HG03378 (cell line): ENCODE results near the gene FNDC3B.
"Not testable (repeated sequence)": the region's sequence is repeated elsewhere in the genome, so short reads cannot be mapped to it uniquely, and the experiment has no call there.

Experiments used
- ATAC-seq: cut with Tn5 transposase; IDR thresholded peaks from one replicate; pipeline ENCODE4 v1.9.1; 2021; ENCODE audit warnings: mild to moderate bottlenecking, moderate library complexity; ENCODE audit not compliant: unreplicated experiment

Gene FNDC3B

DNA sequence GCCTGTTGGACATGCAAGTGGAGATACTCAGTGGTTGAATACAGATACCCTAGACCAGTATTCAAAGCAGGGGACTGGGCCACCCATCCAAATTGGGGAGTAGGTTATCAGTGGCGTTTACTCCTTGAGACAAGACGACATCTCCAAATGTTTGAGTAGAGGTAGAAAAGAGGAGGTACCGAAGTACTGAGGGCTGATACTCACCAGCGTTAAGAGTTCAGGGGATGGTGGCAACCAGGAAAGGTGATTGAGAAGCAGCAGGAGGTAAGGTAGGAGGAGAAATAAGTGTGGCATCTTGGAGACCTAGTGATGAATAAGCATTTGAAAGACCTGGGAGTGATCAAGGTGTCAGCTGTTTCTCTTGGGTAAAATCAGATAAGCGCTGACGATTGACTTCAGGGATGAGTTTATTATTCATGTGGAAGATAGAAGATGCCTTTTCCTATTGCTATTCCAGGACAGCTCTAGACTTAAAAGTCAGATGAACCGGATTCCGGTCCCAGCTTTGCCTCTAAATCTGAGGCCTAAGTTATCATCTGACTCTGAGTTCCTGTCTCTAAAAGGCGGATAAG is 312.6 kb downstream of the FNDC3B start:
- no peak for ATAC-seq

DNA sequence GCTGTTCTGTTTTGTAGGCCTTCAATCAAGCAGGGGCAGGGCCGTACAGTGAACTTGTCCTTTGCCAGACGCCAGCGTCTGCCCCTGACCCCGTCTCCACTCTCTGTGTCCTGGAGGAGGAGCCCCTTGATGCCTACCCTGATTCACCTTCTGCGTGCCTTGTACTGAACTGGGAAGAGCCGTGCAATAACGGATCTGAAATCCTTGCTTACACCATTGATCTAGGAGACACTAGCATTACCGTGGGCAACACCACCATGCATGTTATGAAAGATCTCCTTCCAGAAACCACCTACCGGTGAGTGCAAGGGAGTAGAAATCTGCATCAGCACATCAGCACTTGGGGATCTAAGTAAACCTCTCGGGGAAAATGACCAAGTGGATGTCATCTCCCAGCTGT is 313.4 kb downstream of the FNDC3B start:
- no peak for ATAC-seq

DNA sequence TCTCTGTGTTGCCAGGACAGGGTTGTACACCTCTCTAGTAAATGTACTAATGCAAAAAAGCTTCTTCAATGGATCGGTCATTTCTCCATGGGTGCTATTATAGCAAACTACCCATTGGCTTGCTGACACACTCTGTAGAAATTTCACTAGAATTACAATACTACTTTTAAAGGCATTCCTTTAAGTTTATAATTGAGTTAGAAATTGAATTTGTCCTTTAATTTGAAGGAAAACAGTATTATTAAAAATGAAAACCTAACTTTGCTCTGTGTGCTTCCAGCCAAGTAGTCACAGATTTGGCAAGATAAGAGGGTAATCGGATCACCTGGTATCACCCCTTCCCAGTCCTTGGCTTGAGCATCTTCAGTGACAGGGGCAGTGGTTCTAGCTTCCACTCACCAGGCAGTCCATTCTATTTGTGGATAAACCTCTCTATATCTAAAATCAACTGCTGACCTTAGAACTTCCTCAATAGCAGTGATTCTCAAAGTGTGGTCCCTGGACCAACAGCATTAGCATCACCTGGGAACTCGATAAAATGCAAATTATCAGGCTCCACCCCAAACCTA is 315.6 kb downstream of the FNDC3B start:
- ATAC-seq: no peak

DNA sequence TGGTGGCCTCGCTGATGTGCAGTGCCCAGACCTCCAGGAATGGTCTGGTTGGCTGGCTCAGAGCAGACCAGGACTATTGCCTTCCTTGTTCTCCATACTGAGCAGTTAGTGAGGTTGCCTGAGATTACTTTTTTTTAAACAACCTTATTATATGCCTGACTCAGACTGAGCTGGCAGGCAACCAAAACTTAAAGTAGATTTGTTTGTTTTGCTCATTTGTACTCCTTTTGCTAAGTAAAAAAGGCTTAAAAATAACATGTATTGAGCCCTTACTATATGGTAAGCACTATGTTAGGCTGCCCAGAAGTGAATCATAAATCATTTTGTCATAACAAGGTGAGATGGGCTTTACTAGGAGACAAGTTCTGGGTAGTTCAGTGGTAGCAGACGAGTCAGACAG is 316.5 kb downstream of the FNDC3B start:
- no peak for ATAC-seq

DNA sequence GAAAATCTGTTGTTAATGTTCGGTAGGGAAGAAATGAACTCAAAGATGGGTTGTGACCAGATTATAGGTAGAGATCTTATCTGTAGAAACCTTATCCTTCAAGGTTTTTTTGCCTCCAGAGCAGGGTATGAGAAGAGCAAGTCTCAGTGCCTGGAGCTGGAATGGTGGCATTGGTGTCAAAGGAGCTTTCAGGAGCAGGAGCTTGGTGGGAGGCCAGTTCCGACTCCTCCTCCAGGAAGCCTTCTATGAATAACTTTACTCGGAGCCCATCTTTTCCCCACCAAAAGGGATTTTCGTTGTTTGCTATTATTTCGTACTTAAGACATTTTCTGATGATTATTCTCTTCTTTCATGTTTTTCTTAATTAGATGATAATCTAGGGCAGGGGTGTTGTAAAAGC is 317.0 kb downstream of the FNDC3B start:
- no peak for ATAC-seq

DNA sequence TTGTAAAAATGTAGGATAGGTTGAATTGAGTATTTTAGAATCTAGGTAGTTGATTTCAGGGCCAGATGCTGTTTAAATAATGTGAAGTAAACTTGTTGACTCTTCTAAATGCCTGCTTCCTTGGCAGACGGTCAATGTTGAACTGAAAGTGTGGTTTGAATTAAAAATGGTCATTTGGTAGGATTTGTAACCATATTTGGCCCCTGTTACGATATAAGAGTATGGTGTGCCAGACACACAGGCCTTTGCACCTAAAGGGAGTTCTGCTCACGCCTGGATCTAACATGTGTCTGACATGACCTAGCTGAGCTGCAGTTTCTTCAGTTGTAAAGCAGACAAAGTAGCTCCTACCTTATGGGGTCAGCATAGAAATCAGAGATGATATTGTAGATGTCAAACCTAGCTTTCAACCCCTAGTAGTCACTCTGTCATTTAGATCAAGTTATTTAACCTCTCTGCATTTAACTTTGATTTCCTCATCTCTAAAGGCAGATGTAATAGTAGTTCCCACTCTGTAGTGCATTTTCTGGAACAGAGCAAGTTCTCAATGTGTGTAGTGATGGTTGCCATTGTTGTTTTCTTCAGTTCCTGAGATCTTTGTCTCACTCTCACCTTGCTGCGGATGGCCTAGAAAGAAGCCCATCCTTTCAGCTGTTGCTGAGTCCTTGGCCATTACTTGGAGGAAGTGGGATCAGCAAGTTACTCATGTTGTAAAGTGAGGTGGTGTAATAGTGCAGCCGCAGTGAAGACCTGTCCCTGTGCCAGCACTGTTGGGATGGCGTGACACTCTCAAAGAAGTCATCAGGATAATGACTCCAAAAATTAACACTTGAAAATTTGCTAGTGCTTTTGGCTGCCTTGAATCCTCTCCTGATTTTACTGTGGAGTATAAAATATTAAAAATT is 318.7 kb downstream of the FNDC3B start:
- no peak for ATAC-seq

DNA sequence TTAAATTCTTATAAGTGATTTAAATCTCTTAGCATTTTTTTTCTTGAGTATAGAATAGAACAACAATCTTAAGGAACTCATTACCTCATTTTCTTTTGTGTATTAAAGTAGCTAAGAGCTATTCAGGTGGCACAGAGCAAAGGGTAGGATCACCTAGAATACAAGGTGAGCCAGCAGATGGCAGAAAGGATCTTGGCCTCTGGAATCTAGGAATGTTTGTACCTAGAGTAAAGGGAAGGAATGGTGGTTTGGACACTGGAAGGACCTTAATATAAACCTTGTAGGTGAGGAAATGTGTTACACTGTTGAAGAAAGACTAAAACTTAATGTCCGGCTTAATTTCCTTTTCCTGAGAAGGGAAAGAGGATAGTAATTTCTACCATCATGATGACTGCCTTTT is 319.9 kb downstream of the FNDC3B start:
- ATAC-seq: no peak

DNA sequence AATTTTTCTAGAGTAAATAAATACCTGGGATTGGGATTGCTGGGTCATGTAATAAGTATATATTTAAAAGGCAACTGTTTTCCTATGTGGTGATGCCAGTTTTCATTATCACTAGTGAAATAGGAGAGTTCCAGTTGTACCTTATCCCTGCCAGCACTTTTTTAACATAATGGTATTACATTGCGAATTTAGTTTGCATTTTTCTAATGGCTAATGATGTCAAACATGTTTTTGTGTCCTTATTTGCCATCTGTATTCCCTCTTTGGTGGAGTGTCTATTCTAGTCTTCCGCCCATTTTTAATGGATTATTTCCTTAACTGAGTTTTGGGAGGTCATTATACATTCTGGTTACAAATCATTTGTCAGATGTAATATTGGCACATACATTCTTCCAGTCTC is 320.6 kb downstream of the FNDC3B start:
- ATAC-seq: no peak

DNA sequence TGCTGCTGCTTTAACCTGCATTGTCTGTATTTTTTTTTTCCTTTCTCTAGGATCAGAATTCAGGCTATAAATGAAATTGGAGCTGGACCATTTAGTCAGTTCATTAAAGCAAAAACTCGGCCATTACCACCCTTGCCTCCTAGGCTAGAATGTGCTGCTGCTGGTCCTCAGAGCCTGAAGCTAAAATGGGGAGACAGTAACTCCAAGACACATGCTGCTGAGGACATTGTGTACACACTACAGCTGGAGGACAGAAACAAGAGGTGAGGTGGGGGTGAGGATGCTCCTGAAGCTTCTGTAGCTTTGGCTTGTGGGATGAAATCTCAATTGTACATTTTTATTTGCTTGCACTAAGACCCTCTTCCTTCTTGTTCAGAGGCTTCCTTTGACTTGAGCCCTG is 323.2 kb downstream of the FNDC3B start:
- ATAC-seq: no peak

DNA sequence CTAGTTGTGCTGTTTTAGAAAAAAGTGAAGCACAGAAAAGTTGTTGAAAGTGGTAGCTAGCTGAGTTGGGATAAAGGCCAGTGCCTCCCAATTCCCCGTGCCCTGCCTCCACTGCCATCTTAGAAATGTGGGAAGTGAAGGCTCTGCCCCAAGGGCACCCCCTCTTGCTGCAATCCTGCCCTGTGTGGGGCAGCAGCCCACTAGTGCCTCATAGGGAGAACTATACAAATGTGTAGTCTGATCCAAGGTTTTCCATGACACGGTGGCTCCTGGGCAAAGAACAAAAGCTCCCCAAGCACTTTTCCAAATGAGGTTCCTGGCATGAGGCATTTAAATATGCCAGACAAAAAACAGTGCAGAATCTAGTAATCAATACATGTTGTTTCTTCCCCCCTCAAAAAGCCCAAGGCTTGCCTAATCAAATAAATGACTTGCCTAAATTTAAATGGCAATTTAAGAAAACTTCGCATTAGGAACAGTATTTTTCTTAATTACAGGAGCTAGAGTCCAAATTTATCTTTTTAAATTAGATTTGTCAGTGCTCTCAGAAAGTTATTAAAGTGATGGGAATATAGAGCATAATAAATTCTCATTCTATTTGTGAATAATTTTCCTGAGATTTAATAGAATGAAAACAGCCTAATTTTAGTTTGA is 325.1 kb downstream of the FNDC3B start:
- no peak for ATAC-seq

DNA sequence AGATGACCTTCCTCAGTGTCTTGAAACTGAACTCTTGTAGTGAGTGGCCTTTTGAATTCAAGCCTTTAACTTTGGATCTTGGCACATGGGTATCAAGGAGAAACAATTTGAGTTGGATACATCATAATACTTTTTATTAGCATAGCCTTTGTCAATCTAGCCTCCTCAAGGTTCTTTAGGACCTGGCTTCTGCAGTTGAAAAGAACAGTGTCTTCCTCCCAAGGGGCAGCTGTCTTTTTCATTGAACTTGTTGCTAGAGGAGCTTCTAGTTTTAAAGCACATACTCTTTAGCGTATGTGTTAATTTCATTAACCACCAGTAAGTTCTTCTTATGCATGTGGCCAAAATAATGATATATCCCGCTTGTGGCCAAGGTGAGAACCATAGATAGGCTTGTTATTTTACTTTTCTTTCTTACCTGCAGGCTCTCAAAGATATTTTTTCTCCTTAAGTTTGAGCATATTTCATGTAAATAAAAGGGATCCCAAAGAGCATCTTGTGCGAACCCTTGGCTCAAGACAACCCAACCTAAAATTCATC is 325.7 kb downstream of the FNDC3B start:
- ATAC-seq: no peak

DNA sequence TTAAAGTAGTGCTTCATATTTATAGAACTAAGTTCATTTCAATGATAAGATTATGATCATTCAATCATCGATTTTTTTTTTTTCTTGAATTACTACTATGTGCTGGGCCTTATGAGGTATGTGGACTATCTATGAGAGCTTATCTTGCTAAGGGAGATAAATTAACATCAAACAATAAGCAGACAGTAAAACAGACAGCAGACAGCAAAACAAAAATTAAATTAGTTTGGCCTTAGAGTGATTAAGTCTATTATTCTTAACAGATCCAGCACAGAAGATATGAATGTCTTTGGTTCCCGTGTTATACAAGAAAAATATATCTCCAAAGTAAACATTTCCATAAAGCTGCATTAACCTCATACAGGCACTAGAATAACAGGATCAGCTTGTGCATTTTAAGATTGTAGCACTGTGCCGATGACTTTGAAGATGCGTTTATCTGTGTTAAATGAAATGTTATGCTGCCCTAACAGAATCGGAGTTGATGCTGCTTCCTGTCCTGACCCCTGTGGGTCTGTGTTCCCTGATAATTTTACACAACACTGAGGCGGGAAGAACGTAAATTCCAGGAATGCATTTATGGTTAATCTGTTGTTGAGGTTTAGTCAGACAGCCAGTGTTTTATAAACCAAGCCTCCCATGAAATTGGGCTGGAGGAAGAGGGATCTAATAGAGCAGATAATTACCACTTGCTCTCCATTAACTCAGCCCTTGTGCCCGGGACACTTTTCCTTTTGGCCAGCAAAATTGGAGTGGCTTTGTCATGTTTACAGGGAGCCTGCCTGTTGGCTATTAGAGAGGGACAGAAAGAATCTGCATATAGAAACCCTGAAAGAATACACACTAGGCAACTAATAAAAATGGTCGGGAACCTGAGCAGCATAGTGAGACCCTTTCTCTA is 328.1 kb downstream of the FNDC3B start:
- ATAC-seq: no peak

DNA sequence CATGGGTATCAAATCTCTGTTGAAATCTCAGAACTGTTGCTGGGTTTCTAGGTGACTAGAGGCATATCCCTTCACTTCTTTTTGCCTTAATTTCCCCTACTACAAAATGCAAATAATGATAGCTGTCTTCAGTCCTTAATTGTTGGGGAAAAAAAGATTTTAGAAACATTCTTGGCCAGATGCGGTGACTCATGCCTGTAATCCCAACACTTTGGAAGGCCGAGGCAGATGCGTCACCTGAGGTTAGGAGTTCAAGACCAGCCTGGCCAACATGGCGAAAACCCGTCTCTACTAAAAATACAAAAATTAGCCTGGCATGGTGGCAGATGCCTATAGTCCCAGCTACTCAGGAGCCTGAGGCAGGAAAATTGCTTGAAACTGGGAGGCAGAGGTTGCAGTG is 329.2 kb downstream of the FNDC3B start:
- ATAC-seq: not testable (repeated sequence)

DNA sequence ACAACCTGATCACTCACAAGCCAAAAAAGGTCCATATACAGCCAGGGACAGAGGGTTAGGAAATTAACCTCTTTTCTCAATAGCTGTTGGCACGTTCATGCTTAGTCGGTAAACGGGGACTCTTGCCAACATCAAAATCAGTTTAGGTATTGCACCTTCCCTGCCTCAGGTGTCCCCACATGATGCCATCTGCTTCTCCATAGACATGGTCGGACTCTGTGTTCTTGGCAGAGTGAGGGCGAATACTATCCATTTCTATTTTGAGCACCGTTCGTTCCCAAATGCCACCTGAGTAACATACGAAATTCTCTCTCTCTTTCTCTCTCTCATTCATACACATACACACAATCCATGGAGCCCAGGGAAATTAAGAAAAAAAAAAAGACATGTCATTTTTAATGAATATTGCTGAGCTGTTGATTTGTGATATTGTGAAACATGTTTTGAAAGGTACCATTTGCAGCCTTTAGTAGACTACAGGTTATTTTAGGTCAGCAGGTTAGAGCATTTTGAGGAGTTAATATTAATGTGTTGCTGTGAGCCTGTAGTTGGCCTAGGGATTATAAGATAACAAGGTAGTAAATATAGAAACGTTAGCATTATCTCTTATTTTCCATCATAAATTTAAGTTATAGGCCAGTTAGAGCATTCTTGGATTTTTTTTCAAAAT is 330.3 kb downstream of the FNDC3B start:
- no peak for ATAC-seq

DNA sequence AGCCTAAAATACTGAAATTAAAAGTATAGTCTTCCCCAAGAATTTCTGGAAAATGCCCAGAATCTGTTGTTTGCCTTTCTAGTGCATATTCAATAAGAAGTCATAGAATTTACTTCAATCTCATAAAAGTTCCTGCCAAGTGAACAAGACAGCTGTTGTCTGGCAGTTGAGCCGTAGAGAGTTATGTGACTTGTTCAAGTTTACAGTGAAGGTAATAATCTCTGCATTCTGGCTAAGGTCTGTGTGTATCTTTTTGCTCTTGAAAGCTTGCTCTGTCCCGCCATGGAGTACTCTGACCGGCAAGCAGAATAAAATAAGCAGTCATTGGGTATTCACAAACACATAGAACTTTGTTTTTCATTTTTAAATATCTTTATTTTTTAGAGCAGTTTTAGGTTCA is 331.0 kb downstream of the FNDC3B start:
- ATAC-seq: no peak

DNA sequence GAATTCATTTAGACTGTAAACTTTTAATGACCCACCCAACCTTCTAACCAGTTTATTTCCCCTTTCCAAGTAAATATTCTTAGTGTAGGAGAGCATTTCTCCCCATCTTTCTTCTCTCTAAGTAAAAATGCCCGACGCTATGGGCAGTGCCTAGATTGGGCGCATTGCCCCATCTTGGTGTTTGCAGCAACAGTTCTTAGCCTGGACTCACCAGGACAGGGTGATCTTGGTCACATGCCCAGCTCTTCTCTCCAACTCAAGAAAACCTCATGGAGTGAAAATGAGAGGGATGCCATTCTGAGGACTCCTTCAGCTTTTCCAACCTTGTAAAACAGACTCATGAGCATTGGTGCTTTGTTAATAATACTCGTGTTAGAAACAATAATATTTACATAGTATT is 332.2 kb downstream of the FNDC3B start:
- ATAC-seq: no peak

DNA sequence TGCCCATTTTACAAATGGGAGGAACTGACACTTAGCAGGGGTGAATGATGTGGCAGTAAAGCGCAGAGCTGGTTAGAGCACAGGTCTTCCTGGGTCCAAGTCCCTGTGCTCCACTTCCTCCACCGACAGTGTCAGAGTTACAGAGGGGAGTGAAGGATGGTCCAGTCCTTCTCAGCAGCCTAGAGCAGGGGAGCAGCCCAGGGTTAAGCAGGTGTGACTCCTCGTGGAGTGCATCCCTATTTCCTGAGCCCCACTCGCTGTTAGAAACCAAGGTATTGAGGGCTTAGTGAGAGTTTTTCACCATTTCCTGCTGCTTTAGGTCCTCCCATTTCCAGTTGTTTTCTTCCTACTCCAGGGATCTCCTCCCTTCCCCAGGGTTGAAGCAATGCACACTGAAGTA is 333.5 kb downstream of the FNDC3B start:
- ATAC-seq: no peak

DNA sequence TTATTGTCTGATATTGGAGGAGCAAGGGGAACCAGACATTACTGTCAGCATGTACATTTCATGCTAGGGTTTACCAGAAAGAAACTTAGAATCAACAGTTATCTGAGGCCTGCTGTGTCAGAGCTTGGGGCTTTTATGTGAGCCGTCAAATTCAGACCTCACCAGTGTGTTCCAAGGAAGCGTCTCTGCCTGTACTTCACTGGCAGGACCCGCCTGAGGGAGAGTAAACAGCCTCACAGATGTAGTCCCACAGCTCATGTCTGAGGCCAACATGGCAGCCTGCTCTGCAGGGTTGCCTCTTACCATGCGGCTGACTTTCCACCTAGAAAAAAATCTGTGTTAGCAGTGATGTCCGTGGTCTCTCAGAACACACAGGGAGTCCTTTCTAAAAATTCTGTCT is 334.5 kb downstream of the FNDC3B start:
- ATAC-seq: no peak

DNA sequence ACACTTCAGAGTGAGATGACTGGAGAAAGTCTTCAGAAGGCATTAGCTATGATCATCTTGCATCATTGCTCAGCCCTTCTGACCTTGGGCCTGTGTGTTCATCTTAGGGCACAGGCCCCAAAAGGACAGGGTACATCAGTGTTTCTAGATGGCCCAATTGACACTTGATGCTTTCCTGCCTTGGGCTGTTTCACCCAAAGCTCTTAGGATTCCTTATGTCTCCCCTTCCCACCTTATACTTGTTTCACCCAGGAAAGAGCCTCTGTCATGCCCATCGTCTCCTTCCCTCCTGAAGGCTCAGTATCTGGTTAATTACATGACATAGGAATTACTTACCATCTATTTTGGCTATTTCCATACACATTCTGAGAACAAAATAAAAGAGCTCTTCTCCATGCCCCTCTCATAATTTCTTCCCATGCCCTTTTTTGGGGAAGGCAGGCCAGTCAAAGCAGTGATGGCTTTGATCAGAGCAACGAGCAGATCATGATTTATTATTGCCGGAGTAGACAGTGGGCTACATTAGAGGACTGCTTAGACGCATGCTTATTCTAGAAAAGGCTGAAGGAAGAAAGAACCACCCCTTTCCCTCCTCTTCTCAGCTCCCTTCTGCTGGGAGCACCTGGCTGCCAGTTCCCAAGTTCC is 335.9 kb downstream of the FNDC3B start:
- no peak for ATAC-seq
